GM19372 (cell line): Measurements from ENCODE around the gene MUC5B.

Experiments used
- ATAC-seq: cut with Tn5 transposase; IDR thresholded peaks from one replicate; pipeline ENCODE4 v1.9.1; 2021; ENCODE audit warnings: mild to moderate bottlenecking, low read depth, moderate library complexity; ENCODE audit not compliant: unreplicated experiment

MUC5B gene

GRCh38 chr11:1292644-1293618 is 70.1 kb downstream of the MUC5B start:
- no peak for ATAC-seq

DNA sequence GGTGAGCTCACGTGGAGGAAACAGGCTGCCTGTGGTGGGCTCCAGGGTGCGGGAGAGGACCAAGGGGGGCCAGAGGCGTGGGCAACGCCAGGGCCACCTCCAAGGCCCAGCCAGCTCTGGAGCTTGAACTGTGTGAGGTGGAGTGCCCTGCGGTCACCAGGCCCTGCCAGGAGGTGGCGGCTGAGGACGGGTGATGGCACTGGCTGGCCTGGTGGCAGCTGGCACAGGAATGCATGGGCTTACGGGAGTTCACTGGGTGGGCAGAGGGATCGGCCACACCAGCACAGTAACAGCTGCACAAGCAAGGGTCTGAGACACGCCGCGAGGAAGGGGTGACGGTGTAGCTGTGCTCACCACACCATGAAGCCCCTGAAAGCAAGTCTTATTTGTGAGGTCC is 70.8 kb downstream of the MUC5B start:
- ATAC-seq: no peak

DNA sequence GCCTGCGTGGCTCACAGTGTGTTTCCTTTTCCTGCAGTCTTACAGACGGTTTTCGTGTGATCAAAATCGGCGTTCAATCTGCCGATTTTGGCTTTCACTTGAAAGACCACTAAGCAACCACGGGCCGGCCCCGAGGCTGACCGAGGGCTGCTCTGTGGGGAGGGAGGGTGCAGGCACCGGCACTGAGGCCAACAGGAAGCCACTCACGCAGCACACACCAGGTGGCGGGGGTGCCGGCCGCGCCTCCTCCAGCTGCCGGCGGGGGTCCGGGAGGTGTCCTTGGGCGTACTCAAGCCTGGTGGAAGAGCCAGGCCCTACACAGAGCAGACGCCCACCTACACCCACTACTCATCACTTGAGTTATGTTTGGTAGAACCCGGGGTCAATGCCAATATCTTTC is 72.2 kb downstream of the MUC5B start:
- no peak for ATAC-seq

- no peak for ATAC-seq
Observed at GRCh38 chr11:1295591-1295990, 72.7 kb downstream of the MUC5B start.

DNA sequence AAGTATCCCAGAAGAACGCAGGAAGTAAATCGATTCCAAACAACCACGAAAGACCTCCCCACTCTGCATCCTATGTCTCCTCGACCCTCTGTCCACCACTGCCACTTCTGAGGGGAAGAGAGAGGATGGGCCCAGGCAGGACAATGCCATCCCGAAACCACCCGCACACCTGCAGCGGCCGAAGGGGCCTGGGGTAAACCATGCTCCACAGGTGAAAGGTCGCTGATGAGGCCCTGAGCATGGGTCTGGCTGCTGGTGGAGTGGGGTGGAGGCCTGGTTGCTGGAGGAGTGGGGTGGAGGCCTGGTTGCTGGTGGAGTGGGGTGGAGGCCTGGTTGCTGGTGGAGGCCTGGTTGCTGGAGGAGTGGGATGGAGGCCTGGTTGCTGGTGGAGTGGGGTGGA is 73.4 kb downstream of the MUC5B start:
- ATAC-seq: no peak

- ATAC-seq: no peak
Observed at GRCh38 chr11:1297011-1297575, 74.2 kb downstream of the MUC5B start.

- ATAC-seq: no peak
Observed at GRCh38 chr11:1297576-1298473, 75.0 kb downstream of the MUC5B start.

GRCh38 chr11:1298695-1299492 is 76.0 kb downstream of the MUC5B start:
- no peak for ATAC-seq

DNA sequence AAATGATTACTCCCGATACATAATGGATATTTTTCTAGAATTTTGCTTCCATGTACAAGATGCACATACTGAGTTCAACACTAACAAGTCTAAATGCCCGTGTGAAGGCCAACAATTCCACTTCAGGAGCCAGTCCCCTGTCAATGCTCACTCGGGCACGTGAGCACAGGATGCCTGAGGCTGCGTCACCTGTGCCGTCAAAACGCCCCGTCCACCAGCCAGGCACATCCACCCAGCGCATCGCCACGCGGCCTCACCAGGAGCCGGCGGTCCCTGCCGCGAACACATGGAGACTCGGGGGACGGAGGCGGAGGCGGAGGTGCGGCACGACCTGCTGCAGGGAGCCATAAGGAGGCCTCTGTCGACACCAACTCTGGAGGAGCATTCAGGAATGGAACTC is 76.8 kb downstream of the MUC5B start:
- no peak for ATAC-seq

DNA sequence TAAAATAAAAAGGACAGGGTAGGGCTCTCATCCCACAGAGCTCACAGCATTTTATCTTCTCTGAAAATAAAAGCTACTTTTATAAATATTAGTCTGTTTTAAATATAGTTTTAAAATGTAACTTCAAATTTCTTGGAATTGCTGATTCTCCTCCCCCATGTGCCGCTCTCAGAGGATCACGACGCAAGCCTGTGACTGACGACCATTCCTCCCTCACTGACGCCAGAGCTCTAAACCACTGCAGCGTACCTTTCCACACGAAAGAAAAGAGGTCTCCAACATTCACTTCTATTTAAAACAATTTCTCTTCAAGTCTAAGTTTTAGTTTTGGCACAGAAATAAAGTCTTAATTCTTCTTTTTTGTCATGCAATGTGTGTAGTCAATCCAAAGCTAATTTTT is 77.3 kb downstream of the MUC5B start:
- no peak for ATAC-seq

GRCh38 chr11:1300569-1301187 is 77.8 kb downstream of the MUC5B start:
- no peak for ATAC-seq

DNA sequence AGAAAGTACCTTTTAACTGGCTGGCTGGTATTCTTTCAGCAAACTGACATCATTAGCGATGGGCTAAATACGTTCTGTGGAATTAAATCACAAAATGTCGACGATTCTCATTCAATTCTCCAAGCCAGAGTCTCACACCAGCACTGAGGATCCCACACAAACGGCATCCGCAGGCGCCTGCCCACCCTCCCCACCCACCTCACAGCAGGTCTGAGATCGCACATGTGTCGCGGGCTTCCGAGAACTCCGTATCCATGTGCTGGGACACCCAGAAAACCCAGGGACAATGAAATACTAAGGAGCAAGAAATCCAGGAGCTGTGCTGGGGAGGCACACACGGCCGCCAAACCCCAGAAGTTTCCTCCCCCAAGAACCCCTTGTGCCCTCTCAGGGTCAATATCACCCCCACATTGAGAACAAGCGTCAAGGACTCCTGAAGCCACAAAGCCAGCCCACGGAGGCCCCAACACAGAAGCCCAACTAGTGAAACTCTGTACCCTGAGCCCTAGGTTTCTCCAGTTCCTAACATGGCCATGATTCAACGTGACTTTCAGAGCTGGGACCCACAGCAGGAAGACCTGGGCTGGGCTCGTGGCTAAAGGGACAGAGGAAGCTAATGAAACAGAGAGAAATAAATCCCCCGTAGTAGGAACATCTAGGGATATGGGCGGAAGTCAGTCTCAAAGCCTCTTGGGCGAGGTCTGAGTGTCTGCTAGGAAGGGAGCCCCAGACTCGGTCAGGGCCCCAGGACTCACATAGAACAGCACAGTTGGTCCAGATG is 78.5 kb downstream of the MUC5B start:
- no peak for ATAC-seq

DNA sequence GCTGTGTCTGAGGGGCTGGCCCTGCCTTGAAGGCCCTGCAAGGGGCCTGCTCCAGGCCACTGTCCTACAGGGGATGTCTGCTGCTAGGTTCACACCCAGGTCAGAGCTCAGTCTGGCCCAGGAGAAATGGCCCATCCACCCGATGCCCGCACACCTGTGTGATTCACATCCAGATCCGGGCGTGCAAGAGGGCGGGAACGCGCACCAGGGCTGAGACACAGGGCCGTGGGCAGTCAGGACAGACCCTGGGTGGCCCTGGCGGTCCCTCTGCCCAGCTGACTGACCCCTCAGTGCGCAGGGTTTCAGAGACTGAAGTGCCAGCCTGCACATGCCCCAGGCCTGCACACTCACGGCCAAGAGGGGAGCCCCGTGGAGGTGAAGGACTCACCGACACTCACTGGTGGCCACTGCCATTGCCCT is 79.2 kb downstream of the MUC5B start:
- no peak for ATAC-seq

DNA sequence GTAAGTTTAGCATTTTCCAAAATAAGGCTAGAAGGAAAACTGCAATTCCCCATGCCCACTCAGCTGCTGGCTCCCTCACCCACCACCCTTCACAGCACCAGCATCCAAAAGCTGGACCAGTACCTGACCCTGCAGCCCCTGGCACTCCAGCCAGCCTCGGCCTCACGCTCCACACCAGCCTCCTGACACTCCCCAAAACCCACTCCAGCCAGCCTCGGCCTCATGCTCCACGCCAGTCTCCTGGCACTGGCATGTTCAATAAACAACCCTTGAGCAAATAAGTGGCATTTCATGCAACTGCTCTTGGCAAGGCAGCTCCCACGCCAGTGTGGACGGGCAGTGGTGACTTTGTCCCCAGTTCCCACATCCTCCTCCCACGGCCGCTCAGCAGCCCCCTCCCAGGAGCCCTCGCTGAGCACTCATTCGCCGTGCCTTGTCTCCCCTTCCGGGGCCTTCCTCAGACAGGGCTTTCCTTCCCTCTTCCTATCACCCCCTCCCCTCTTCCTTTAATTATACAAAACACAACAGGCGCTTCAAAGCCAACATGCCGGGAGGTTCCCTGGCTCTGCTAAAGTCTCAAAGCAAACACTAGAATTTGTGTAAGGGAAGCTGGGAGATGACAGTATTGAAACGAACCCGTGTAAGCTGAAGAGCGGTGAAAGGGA is 79.7 kb downstream of the MUC5B start:
- ATAC-seq: no peak

GRCh38 chr11:1303126-1303821 is 80.4 kb downstream of the MUC5B start:
- no peak for ATAC-seq

- ATAC-seq: no peak
Observed at GRCh38 chr11:1303973-1304372, 81.1 kb downstream of the MUC5B start.

GRCh38 chr11:1304380-1304779 is 81.5 kb downstream of the MUC5B start:
- ATAC-seq: no peak

DNA sequence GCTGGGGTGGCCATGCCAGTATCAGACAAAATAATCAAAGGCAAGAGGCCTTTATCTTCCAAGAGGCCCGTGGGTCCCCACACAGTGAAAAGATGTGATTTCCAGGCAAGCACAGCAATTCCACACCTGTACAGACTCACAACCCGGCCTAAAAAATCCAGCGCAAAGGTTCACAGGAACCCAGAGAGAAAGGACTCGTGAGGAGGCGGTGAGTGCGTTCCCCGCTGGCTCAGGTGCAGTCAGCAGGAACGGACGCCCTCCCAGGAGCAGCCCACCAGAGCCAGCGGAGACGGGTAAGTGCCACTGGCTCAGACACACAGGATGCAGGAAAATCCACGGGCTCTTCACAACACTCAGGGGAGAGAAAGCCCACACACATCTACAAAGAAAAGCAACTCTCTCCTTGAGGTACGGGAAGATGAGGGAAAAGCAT is 82.2 kb downstream of the MUC5B start:
- no peak for ATAC-seq
